GM12864 (cell line): Measurements from ENCODE around the gene SYNE1.

Source experiments
- DNase-seq: peaks from one replicate; pipeline ENCODE4 v3.0.0-alpha.2; 2011; ENCODE audit warnings: low read depth
- H3K4me3 ChIP-seq: 2 replicates; pipeline ENCODE4 v1.5.1; 2011; ENCODE audit warnings: mild to moderate bottlenecking, low read depth, low read length, control low read depth
- CTCF ChIP-seq: IDR thresholded peaks from 2 replicates; pipeline ENCODE4 v1.5.1; 2011; ENCODE audit warnings: low read depth, mild to moderate bottlenecking, moderate library complexity, low read length, control low read depth, inconsistent platforms; ENCODE audit errors: missing control alignments

SYNE1 gene

GRCh38 chr6:152096863-152097496, 540.2 kb downstream of the SYNE1 start:
- H3K4me3 ChIP-seq: no peak overlapping the region
- TF ChIP-seq CTCF: no peak
- no peak for DNase-seq

DNA sequence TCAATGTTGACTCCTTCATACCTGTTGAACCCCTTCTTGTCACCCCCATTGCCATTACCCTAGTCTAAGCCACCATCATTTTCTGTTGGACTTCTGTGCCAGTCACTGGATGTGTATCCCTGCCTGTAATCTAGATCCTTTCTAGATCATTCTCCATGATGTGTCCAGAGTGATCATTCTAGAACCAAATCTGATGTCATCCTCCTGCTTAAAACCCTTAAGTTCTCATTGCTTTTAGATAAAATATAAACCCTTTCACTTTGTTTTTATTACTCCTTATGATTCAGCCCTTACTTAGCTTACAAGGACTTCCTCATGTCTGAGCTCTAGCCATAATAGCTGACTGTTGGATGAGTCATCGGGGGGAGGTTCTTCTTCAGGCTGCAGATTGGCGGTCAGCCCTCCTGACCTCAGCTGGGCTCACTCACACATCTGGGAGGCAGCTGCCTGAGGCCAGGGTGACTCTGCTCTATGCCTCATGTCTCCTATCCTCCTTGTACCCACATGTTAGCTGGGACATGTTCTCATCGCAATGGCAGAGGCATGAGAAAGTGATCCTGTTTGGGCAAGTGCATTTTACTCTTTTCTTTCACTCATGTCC, 542.1 kb downstream of the SYNE1 start:
- no peak for DNase-seq
- no peak for TF ChIP-seq CTCF
- H3K4me3 ChIP-seq: no peak overlapping the region

- no peak for DNase-seq
- no peak overlapping the region for H3K4me3 ChIP-seq
- no peak for TF ChIP-seq CTCF
Measured at GRCh38 chr6:152094276-152094675, 542.9 kb downstream of the SYNE1 start.

DNA sequence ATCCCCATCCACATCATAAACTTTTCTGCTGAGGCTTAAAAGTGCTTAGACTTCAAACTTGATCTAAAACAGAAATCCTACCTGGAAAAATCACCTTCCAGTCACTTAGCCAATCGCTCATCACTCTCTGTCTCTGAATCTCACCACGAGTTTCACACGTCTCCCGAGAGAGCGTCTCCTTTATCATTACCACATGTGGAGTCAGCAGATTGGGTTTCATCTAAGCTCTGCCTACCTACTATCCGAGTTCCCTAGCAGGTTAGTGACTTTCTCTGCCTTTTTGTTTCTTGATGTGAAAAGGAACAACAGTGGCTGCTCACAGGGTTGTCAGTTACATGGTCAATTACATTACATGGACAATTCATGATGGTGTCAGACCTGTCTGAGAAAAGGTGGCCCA, 543.5 kb downstream of the SYNE1 start:
- no peak for TF ChIP-seq CTCF
- DNase-seq: no peak
- H3K4me3 ChIP-seq: no peak overlapping the region

DNA sequence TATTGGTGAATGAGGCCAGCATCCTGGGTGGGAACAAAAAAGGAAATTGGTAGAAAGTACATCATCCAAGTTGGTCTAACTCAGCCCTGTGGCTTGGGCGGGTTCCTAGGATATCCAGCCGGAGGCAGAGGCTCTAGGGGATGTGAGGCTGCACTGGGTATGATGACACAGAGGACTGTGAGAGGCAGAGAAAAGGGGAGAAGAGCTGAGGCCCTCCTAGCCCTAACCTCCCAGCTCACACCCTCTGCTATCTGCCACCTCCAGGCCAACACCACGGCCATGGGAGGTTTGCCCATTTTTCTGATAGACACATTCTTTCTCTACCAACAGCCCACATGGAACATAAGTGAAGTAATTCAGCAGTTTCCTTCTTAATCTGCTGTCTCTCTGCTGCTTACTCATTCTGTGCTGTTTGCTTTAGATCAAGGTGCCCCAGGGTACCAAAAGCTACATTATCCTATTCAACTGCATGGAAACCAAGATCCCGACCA, 545.3 kb downstream of the SYNE1 start:
- TF ChIP-seq CTCF: no peak
- no peak overlapping the region for H3K4me3 ChIP-seq
- no peak for DNase-seq

DNA sequence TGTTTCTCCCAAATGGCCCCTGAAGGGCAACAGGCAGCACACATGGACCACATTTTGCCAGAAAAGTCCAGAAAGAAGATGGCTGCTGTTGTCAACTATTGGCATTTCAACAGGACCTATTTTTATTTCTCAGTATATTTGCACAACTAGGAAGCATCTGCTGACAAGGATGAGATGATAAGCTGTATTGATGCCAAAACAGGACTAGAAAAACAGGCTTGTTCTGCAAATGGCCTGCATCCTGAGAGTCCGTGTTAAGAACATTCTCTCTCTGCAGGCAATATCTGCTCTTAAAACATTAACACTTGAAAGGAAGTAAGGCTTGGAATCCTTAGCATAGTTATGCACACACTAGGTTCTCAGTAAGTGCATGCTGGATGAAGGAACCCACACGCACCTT, 546.0 kb downstream of the SYNE1 start:
- H3K4me3 ChIP-seq: no peak overlapping the region
- no peak for TF ChIP-seq CTCF
- no peak for DNase-seq

DNA sequence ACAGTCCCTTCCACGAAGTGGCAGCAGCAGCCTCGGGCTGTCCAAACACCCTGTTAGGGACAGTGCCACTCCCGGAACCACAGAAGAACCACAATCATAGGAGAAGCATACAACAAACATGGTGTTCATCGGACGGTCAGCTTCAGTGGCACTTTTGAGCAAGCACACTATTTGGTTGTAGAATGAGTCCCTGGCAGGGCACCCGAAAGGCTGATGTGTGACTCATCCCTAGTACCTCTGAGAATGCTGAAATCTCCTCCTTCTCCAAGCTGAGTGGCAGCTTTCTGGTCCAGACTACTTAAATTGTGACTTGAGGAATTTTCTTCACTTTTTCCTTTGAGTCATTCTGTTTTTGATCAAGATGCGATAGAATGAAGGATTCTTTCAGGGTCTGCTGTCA, 547.2 kb downstream of the SYNE1 start:
- TF ChIP-seq CTCF: no peak
- no peak overlapping the region for H3K4me3 ChIP-seq
- no peak for DNase-seq
